ENCODE results near the gene LAMA2. TPM values are rescaled to one million over a fixed set of nuclear protein-coding genes. Genes with fewer than 3 reads are reported as not detected.

Gene LAMA2
- total RNA-seq, 1 experiment from 2014 or later = 0.28 TPM

DNA sequence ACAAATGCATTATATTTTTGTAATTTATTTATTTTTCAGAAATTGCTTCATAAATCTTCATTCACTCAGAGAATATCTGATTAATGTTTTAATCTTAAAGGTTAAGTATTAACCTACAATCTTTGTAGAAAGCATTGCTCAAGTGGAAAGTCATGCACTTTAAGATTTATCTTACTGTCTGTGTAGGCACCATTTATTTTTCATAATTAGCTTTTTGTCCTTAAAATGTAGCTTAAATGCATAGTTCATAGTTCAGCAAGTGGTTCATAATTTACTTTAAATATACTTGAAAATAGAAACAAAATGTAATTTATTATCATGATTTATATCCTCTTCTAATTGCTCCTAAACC, 397.3 kb downstream of the LAMA2 start:
- BruUV-seq (replicated peaks) = no TSS peak
- intact Hi-C loops (cut with micrococcal nuclease; ENCODE audit: unreplicated experiment) = no loop called here
- ChIA-PET POLR2A (no interaction called here), CTCF (no interaction called here)
- H3K9me3 ChIP-seq (ENCODE audit: control insufficient read depth, insufficient read depth, low read depth, low read length) = no peaks in the 10 kb centered on the region
- DNase-seq (ENCODE audit: low read depth, low spot score) = no peak
- H3K27me3 ChIP-seq (ENCODE audit: control insufficient read depth, insufficient read depth, low read length) = no peaks in the 10 kb centered on the region
- no peak for ATAC-seq
- TF ChIP-seq TCF7L2 (IDR thresholded peaks at IDR 0.05; ENCODE audit: low read depth, low read length) (no peak), POLR2AphosphoS5 (IDR thresholded peaks at IDR 0.05; ENCODE audit: low read depth, low read length) (no peak), SIN3A (IDR thresholded peaks at IDR 0.05; ENCODE audit: borderline replicate concordance, insufficient read depth, low read depth, low read length) (no peak)
- TF ChIP-seq, protein P1, sequence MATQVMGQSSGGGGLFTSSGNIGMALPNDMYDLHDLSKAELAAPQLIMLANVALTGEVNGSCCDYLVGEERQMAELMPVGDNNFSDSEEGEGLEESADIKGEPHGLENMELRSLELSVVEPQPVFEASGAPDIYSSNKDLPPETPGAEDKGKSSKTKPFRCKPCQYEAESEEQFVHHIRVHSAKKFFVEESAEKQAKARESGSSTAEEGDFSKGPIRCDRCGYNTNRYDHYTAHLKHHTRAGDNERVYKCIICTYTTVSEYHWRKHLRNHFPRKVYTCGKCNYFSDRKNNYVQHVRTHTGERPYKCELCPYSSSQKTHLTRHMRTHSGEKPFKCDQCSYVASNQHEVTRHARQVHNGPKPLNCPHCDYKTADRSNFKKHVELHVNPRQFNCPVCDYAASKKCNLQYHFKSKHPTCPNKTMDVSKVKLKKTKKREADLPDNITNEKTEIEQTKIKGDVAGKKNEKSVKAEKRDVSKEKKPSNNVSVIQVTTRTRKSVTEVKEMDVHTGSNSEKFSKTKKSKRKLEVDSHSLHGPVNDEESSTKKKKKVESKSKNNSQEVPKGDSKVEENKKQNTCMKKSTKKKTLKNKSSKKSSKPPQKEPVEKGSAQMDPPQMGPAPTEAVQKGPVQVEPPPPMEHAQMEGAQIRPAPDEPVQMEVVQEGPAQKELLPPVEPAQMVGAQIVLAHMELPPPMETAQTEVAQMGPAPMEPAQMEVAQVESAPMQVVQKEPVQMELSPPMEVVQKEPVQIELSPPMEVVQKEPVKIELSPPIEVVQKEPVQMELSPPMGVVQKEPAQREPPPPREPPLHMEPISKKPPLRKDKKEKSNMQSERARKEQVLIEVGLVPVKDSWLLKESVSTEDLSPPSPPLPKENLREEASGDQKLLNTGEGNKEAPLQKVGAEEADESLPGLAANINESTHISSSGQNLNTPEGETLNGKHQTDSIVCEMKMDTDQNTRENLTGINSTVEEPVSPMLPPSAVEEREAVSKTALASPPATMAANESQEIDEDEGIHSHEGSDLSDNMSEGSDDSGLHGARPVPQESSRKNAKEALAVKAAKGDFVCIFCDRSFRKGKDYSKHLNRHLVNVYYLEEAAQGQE (IDR thresholded peaks at IDR 0.05; ENCODE audit: insufficient read depth in 1 of 2, low read depth in 2 of 2, low read length in 1 of 2) = no peak
- no peak overlapping the region for H3K4me3 ChIP-seq (ENCODE audit: low read depth in 2 of 2, low read length in 2 of 2)
- in situ Hi-C loops (cut with HindIII; ENCODE audit: low pct_unique_long_range_greater_than_20kb, low sequenced_read_pairs) = no loop called here
- no peaks in the 10 kb centered on the region for H3K4me1 ChIP-seq (ENCODE audit: control insufficient read depth, insufficient read depth, low read length)
- no peaks in the 10 kb centered on the region for H3K36me3 ChIP-seq (ENCODE audit: control insufficient read depth, insufficient read depth, low read length)
- H3K27ac ChIP-seq (ENCODE audit: low read length) = no peak overlapping the region

DNA sequence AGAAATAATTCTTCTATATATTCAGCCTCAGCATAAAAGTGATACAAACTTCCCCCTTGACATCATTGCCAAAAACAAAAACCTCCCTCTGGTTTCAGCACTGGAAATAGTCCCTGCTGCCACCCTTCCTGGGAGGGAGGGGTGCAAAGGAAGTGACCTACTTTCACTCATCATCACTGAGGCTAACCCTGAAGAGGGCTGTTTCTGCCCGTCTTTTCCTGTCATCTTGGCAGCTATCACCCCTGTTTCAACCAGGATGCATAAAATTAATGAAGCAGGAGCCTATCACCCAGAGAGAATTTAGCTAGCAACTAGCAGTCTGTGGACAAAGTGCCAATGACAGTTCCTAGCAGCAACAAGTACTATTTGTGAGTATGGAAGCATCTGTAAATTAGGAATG, 397.8 kb downstream of the LAMA2 start:
- intact Hi-C loops (cut with micrococcal nuclease; ENCODE audit: unreplicated experiment) (no loop called here), in situ Hi-C loops (cut with HindIII; ENCODE audit: low pct_unique_long_range_greater_than_20kb, low sequenced_read_pairs) (no loop called here)
- H3K4me3 ChIP-seq (ENCODE audit: low read depth in 2 of 2, low read length in 2 of 2) = no peak overlapping the region
- ChIA-PET CTCF (no interaction called here), POLR2A (no interaction called here)
- no peaks in the 10 kb centered on the region for H3K27me3 ChIP-seq (ENCODE audit: control insufficient read depth, insufficient read depth, low read length)
- no peaks in the 10 kb centered on the region for H3K4me1 ChIP-seq (ENCODE audit: control insufficient read depth, insufficient read depth, low read length)
- no peak overlapping the region for H3K27ac ChIP-seq (ENCODE audit: low read length)
- H3K9me3 ChIP-seq (ENCODE audit: control insufficient read depth, insufficient read depth, low read depth, low read length) = no peaks in the 10 kb centered on the region
- no peak for TF ChIP-seq SIN3A (IDR thresholded peaks at IDR 0.05; ENCODE audit: borderline replicate concordance, insufficient read depth, low read depth, low read length)
- DNase-seq (ENCODE audit: low read depth, low spot score) = no peak
- no peaks in the 10 kb centered on the region for H3K36me3 ChIP-seq (ENCODE audit: control insufficient read depth, insufficient read depth, low read length)
- no TSS peak for BruUV-seq (replicated peaks)
- no peak for ATAC-seq

DNA sequence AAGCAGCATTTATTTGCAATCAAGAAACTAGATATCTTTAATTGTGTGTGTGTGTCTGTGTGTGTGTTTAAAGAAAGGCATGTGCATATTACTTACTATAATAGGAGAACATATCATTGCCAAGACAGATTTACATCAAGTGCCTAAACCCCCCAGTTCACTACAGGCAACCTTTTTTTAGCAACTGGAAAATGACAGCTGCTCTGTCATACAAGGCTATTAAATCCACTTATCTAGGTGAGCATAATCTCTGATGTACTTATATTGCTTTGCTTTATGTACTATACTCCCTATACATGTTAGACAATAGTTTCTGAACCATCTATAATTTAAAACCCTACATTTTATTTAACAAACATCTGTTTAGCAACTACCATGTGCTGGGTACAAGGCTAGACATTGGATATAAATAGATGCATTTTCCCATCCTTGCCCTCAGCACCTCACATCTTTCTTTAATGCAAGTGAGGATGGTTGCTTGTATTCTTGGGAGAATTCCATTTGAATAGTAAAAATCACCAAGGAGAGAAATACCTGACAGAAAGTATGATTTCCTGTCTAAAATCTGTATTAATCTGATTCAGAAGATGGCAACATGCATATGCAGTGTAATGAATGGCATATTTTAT, 398.3 kb downstream of the LAMA2 start:
- intact Hi-C loops (cut with micrococcal nuclease; ENCODE audit: unreplicated experiment) (no loop called here), in situ Hi-C loops (cut with HindIII; ENCODE audit: low pct_unique_long_range_greater_than_20kb, low sequenced_read_pairs) (no loop called here)
- no peaks in the 10 kb centered on the region for H3K4me1 ChIP-seq (ENCODE audit: control insufficient read depth, insufficient read depth, low read length)
- H3K27ac ChIP-seq (ENCODE audit: low read length) = no peak overlapping the region
- H3K36me3 ChIP-seq (ENCODE audit: control insufficient read depth, insufficient read depth, low read length) = no peaks in the 10 kb centered on the region
- no peak overlapping the region for H3K4me3 ChIP-seq (ENCODE audit: low read depth in 2 of 2, low read length in 2 of 2)
- CTCF ChIA-PET = no interaction called here
- DNase-seq (ENCODE audit: low read depth, low spot score) (no peak), ATAC-seq (no peak)
- H3K9me3 ChIP-seq (ENCODE audit: control insufficient read depth, insufficient read depth, low read depth, low read length) = no peaks in the 10 kb centered on the region
- POLR2A ChIA-PET = no interaction called here
- H3K27me3 ChIP-seq (ENCODE audit: control insufficient read depth, insufficient read depth, low read length) = no peaks in the 10 kb centered on the region
- no TSS peak for BruUV-seq (replicated peaks)
- TF ChIP-seq, protein P1 (IDR thresholded peaks at IDR 0.05; ENCODE audit: insufficient read depth in 1 of 2, low read depth in 2 of 2, low read length in 1 of 2) = no peak
- TF ChIP-seq TCF7L2 (IDR thresholded peaks at IDR 0.05; ENCODE audit: low read depth, low read length) (no peak), POLR2AphosphoS5 (IDR thresholded peaks at IDR 0.05; ENCODE audit: low read depth, low read length) (no peak), SIN3A (IDR thresholded peaks at IDR 0.05; ENCODE audit: borderline replicate concordance, insufficient read depth, low read depth, low read length) (no peak)
- TF ChIP-seq, protein P2, sequence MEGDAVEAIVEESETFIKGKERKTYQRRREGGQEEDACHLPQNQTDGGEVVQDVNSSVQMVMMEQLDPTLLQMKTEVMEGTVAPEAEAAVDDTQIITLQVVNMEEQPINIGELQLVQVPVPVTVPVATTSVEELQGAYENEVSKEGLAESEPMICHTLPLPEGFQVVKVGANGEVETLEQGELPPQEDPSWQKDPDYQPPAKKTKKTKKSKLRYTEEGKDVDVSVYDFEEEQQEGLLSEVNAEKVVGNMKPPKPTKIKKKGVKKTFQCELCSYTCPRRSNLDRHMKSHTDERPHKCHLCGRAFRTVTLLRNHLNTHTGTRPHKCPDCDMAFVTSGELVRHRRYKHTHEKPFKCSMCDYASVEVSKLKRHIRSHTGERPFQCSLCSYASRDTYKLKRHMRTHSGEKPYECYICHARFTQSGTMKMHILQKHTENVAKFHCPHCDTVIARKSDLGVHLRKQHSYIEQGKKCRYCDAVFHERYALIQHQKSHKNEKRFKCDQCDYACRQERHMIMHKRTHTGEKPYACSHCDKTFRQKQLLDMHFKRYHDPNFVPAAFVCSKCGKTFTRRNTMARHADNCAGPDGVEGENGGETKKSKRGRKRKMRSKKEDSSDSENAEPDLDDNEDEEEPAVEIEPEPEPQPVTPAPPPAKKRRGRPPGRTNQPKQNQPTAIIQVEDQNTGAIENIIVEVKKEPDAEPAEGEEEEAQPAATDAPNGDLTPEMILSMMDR (IDR thresholded peaks at IDR 0.05) = no peak
